HG03175 (cell line): ENCODE results near the gene MUC5AC.

Source experiments
- ATAC-seq: cut with Tn5 transposase; IDR thresholded peaks from one replicate; pipeline ENCODE4 v1.9.1; 2021; ENCODE audit warnings: mild to moderate bottlenecking, moderate library complexity; ENCODE audit not compliant: unreplicated experiment

MUC5AC gene

DNA sequence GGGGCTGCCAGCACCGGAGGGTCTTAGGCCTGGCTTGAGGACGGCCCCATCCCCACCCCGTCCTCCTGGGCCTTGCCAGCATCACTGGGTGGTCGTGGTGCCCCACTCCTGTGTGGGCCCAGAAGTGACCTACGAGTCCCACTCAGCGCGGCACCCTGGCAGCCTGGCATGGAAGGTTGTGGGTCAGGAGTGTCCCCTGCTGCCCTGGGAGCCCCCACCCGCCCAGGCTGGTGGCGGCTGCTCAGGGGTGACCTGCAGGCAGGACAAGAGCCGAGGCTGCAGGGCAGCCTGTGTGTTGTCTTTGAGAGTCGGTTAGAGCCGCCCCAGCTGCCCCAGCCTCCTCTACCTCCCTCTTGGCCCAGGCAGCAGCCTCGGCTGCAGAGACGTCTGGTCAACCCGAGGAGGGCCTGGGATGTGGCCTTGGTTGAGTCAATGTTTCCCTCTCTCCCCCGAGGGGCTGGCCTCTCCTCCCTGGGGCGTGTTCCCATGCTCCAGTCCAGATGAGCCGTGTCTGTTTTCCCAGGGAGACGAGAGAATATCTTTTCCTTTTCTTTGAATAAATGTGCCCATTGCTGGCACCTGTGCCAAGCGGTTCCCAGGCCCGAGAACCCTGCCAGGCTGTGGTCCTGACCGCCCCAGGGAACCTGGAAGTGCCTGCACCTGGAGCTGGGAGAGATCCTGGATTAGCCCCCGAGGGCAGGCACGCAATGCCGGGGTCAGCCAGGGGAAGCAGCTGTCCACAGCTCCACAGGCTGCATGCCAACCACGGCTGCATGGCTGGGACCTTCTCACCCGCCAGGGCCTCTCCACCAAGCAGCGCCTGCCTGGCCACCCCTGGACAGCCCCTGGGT lies 35.7 kb upstream of the MUC5AC start:
- no peak for ATAC-seq

DNA sequence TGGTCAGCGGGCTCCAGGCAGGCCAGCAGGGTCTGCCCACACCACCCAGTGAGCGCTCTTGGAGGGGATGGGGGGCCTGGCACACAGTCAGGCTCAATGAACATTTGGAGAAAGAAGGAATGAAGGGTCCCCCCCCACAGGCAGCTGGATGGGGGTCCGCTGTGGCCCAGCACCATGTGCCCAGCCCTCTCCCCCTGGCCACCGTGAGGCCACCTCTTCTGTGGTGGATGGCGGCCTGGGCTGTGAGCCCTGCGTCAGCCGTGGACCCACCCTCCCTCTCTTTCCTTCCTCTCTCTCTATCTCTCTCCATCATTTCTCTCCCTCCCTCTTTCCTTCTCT lies 35.1 kb upstream of the MUC5AC start:
- no peak for ATAC-seq

DNA sequence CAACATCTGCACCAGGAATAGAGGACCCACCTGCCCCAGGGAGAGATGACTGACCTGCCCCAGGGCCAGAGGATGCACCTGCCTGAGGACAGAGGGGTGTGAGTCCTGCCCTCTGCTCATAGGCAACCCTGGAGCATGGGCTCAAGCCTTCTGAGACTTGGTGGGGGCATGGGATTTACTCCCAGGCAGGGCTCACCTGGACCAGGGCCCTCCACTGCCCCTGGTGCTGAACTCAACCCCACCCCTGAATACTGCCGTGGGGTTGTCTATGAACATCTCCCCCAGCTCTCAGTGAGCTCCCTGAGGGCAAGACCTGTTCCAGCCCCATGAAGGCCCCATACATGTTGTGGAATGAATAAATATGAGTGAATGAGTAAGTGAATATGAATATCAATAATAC lies 33.8 kb upstream of the MUC5AC start:
- ATAC-seq, result no peak

- ATAC-seq, result no peak
These were observed 31.9 kb upstream of the MUC5AC start for GRCh38 chr11:1125803-1126202.

DNA sequence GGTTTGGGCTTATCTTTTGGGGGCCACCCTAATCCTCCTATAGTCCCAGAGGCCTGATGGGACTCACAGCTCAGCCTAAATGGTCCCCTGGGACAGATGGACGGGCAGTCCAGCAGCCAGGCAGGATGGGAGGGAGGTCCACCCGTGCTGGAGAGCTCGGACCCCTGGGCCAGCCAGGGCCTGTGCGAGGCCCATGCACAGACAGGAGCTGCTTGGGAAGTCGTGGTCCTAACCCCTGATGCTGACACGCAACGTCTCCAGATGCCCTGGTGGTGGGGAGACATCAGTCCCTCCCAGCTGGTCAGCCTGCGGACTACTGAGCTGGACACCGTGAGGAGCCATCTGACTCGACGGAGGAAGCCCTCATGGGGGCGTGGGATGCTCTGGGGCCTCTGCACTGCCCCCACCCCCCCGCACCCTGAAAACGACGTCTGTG lies 31.2 kb upstream of the MUC5AC start:
- ATAC-seq, result no peak

- no peak for ATAC-seq
These were observed 30.7 kb upstream of the MUC5AC start for GRCh38 chr11:1126935-1127663.

DNA sequence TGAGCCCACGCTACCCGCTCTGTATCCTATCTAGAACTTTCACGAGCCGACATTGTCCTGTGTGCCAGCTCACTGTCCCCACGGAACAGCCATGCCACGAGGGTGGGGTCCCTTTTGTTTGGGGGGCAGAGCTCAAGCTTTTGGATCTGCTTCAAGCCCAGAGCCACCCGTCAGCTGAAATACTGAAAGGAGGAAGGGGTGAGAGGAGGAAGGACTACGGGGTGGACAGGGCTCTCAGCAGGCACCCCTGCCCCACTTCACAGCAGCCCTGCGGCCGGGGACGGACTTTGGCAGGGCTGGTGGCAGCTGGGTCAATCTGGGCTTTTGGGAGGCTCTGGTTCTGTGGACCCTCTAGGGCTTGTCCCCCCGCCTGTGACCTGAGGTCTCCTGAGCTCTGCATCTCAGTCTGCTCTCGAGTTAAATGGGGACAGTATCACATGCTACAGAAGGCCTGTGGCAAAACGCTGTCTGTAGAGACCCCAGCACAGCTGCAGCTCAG lies 30.0 kb upstream of the MUC5AC start:
- ATAC-seq, result no peak

- no peak for ATAC-seq
These were observed 29.2 kb upstream of the MUC5AC start for GRCh38 chr11:1128311-1129142.

DNA sequence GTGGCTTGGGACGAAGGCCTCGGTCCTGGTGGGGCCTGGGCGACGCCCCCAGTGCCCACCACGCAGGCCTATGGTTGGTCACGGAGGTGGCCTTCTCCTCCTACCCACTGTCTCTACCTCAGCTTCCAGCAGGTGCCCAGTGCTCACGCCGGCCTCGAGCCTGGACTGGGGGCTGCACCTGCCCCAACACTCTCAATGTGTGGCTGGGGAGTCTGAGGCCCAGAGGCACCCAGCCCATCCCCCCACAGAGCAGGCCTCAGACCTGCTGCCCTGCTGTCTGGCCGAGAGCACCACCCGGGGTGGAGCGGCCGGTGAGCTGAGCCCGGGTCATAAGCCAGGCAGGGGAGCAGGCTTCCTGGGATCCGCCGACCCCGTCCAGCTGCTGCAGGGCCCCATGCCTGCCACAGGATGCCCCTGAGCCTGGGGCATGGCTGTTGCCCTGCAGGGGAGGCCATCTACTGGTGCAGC lies 28.6 kb upstream of the MUC5AC start:
- ATAC-seq, result no peak

GRCh38 chr11:1129611-1130160 lies 28.1 kb upstream of the MUC5AC start:
- ATAC-seq, result no peak

- ATAC-seq, result no peak
These were observed 27.3 kb upstream of the MUC5AC start for GRCh38 chr11:1130276-1131032.

DNA sequence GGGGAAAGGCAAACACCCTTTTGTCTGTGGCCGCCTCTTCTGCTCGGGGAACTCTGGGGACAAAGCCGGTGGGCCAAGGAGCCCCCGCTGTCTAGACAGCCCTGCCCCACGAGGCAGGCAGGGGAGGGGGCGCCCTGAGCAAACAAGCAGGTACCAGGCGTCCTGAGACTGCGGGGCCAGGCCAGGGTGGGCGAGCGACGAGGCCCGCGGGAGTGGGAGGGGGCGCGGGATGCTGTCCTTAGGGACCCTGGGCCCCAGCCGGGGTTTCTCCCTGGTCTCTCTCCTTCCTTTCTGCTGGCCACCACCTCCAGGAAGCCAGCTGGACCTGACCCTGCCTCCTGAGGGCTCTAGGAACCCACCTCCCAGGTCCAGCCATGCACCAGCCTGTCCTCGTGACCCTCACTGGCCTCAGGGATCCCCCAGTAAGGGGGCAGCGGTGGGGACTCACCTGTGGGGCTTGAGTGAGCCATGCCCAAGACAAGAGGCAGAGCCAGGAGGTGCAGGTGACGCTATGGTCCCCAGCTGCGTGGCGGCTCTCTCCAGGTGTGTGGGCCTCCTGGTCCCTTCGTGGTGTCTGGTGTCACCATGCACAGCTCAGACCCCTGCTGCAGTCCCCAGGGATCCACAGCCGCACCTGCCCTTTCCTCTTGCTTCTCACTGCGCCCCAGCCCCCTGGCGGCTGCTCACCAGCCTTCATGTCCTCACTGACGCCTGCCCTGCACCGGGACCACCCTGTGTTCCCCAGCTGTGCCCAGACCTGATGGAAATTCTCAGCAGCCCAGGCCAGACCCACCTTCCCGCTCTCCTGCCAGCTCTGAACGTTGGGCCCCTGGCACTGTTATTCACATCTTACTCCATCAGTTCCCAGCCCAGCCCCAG lies 26.5 kb upstream of the MUC5AC start:
- no peak for ATAC-seq

- ATAC-seq, result no peak
These were observed 22.8 kb upstream of the MUC5AC start for GRCh38 chr11:1134848-1135445.

- ATAC-seq, result no peak
These were observed 19.7 kb upstream of the MUC5AC start for GRCh38 chr11:1138097-1138496.

GRCh38 chr11:1139441-1140083 lies 18.2 kb upstream of the MUC5AC start:
- ATAC-seq, result no peak

GRCh38 chr11:1140642-1141490 lies 16.9 kb upstream of the MUC5AC start:
- ATAC-seq, result no peak

GRCh38 chr11:1146365-1146764 lies 11.4 kb upstream of the MUC5AC start:
- no peak for ATAC-seq
